ENCODE data around the gene PARVA. TPM values are rescaled to one million over a fixed set of nuclear protein-coding genes. Genes with fewer than 3 reads are reported as not detected.
A peak's percentile ranks its signal among the peaks of the same experiment; 100 is the strongest.

Gene PARVA
- total and polyA plus RNA-seq, 2 donors (not counting 1 experiment from before 2014, with no cell fraction given) = 27.7 to 195 TPM

- H3K36me3 ChIP-seq (ENCODE audit: control insufficient read depth, insufficient read depth, low read length) = peaks cover 7% of the 10 kb centered on the region
- H3K27me3 ChIP-seq (ENCODE audit: control insufficient read depth, insufficient read depth, low read length) = no peaks in the 10 kb centered on the region
- H4K20me1 ChIP-seq (ENCODE audit: control insufficient read depth, extremely low read depth, insufficient read depth, low read length) = no peaks in the 10 kb centered on the region
- H3K4me2 ChIP-seq (ENCODE audit: extremely low read depth, insufficient read depth, low read length) = no peak overlapping the region
- H3K9me3 ChIP-seq (ENCODE audit: control insufficient read depth, insufficient read depth, low read depth, low read length) = no peaks in the 10 kb centered on the region
- H3K4me3 ChIP-seq (replicated peaks in 1 of 4; ENCODE audit: control extremely low read depth in 1 of 4, insufficient read depth in 1 of 4, low read depth in 3 of 4, low read length in 4 of 4) = no peak overlapping the region
- H3K79me2 ChIP-seq (ENCODE audit: control insufficient read depth, insufficient read depth, low read length) = peaks cover 90% of the 10 kb centered on the region
- H3K27ac ChIP-seq (ENCODE audit: insufficient read depth, low read length) = no peak overlapping the region
- TF ChIP-seq CTCF (conservative IDR thresholded peaks at IDR 0.05 in 1 of 2, IDR thresholded peaks at IDR 0.05 in 1 of 2; ENCODE audit: low read depth in 1 of 2, low read length in 2 of 2) (no peak), EZH2 (IDR thresholded peaks at IDR 0.05; ENCODE audit: low read length, missing control alignments) (no peak)
- no peak overlapping the region for H3K9ac ChIP-seq (ENCODE audit: insufficient read depth, low read length)
- no peak overlapping the region for H2AFZ ChIP-seq (ENCODE audit: low read length)
- no peaks in the 10 kb centered on the region for H3K4me1 ChIP-seq (ENCODE audit: control insufficient read depth, extremely low read depth, insufficient read depth, low read length)
- peak; percentile 35 to 58 for DNase-seq (ENCODE audit: low read depth in 2 of 2)
Observed at GRCh38 chr11:12382451-12382850, 5.1 kb downstream of the PARVA start.

- Histone ChIP-seq H3K27ac (ENCODE audit: insufficient read depth, low read length) (no peak overlapping the region), H3K79me2 (ENCODE audit: control insufficient read depth, insufficient read depth, low read length) (peaks cover 87% of the 10 kb centered on the region), H3K27me3 (ENCODE audit: control insufficient read depth, insufficient read depth, low read length) (no peaks in the 10 kb centered on the region), H4K20me1 (ENCODE audit: control insufficient read depth, extremely low read depth, insufficient read depth, low read length) (no peaks in the 10 kb centered on the region), H3K36me3 (ENCODE audit: control insufficient read depth, insufficient read depth, low read length) (peaks cover 2% of the 10 kb centered on the region), H3K4me2 (ENCODE audit: extremely low read depth, insufficient read depth, low read length) (no peak overlapping the region), H3K4me1 (ENCODE audit: control insufficient read depth, extremely low read depth, insufficient read depth, low read length) (peaks cover 4% of the 10 kb centered on the region), H3K4me3 (replicated peaks in 1 of 4; ENCODE audit: control extremely low read depth in 1 of 4, insufficient read depth in 1 of 4, low read depth in 3 of 4, low read length in 4 of 4) (no peak overlapping the region), H3K9me3 (ENCODE audit: control insufficient read depth, insufficient read depth, low read depth, low read length) (no peaks in the 10 kb centered on the region), H2AFZ (ENCODE audit: low read length) (no peak overlapping the region), H3K9ac (ENCODE audit: insufficient read depth, low read length) (no peak overlapping the region)
- no peak for TF ChIP-seq CTCF (conservative IDR thresholded peaks at IDR 0.05 in 1 of 2, IDR thresholded peaks at IDR 0.05 in 1 of 2; ENCODE audit: low read depth in 1 of 2, low read length in 2 of 2)
- no peak for TF ChIP-seq EZH2 (IDR thresholded peaks at IDR 0.05; ENCODE audit: low read length, missing control alignments)
- DNase-seq (ENCODE audit: low read depth in 2 of 2) = no peak
Observed at GRCh38 chr11:12386309-12386708, 8.9 kb downstream of the PARVA start.

GRCh38 chr11:12386745-12387144 lies 9.4 kb downstream of the PARVA start:
- Histone ChIP-seq H4K20me1 (ENCODE audit: control insufficient read depth, extremely low read depth, insufficient read depth, low read length) (no peaks in the 10 kb centered on the region), H3K4me1 (ENCODE audit: control insufficient read depth, extremely low read depth, insufficient read depth, low read length) (peaks cover 4% of the 10 kb centered on the region), H3K9me3 (ENCODE audit: control insufficient read depth, insufficient read depth, low read depth, low read length) (no peaks in the 10 kb centered on the region), H3K36me3 (ENCODE audit: control insufficient read depth, insufficient read depth, low read length) (peaks cover 2% of the 10 kb centered on the region), H3K27ac (ENCODE audit: insufficient read depth, low read length) (no peak overlapping the region), H3K79me2 (ENCODE audit: control insufficient read depth, insufficient read depth, low read length) (peaks cover 88% of the 10 kb centered on the region), H3K4me3 (replicated peaks in 1 of 4; ENCODE audit: control extremely low read depth in 1 of 4, insufficient read depth in 1 of 4, low read depth in 3 of 4, low read length in 4 of 4) (no peak overlapping the region), H3K9ac (ENCODE audit: insufficient read depth, low read length) (no peak overlapping the region), H2AFZ (ENCODE audit: low read length) (no peak overlapping the region), H3K4me2 (ENCODE audit: extremely low read depth, insufficient read depth, low read length) (no peak overlapping the region), H3K27me3 (ENCODE audit: control insufficient read depth, insufficient read depth, low read length) (no peaks in the 10 kb centered on the region)
- TF ChIP-seq CTCF (conservative IDR thresholded peaks at IDR 0.05 in 1 of 2, IDR thresholded peaks at IDR 0.05 in 1 of 2; ENCODE audit: low read depth in 1 of 2, low read length in 2 of 2) = no peak
- TF ChIP-seq EZH2 (IDR thresholded peaks at IDR 0.05; ENCODE audit: low read length, missing control alignments) = no peak
- DNase-seq (ENCODE audit: low read depth in 2 of 2) = no peak
